ENCODE data around the gene TIRAP.

The TIRAP gene

GRCh38 chr11:126254819-126255218 lies 28.1 kb upstream of the TIRAP start:
- TF ChIP-seq TAF1 (IDR thresholded peaks at IDR 0.05; ENCODE audit: borderline replicate concordance, insufficient read depth, low read length) = no peak
- no peak for TF ChIP-seq FOXP2 (optimal IDR thresholded peaks at IDR 0.05; ENCODE audit: borderline replicate concordance, extremely low read depth, extremely low read length, insufficient read depth)
- TF ChIP-seq, protein P1, sequence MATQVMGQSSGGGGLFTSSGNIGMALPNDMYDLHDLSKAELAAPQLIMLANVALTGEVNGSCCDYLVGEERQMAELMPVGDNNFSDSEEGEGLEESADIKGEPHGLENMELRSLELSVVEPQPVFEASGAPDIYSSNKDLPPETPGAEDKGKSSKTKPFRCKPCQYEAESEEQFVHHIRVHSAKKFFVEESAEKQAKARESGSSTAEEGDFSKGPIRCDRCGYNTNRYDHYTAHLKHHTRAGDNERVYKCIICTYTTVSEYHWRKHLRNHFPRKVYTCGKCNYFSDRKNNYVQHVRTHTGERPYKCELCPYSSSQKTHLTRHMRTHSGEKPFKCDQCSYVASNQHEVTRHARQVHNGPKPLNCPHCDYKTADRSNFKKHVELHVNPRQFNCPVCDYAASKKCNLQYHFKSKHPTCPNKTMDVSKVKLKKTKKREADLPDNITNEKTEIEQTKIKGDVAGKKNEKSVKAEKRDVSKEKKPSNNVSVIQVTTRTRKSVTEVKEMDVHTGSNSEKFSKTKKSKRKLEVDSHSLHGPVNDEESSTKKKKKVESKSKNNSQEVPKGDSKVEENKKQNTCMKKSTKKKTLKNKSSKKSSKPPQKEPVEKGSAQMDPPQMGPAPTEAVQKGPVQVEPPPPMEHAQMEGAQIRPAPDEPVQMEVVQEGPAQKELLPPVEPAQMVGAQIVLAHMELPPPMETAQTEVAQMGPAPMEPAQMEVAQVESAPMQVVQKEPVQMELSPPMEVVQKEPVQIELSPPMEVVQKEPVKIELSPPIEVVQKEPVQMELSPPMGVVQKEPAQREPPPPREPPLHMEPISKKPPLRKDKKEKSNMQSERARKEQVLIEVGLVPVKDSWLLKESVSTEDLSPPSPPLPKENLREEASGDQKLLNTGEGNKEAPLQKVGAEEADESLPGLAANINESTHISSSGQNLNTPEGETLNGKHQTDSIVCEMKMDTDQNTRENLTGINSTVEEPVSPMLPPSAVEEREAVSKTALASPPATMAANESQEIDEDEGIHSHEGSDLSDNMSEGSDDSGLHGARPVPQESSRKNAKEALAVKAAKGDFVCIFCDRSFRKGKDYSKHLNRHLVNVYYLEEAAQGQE (IDR thresholded peaks at IDR 0.05; ENCODE audit: insufficient read depth in 1 of 2, low read depth in 2 of 2, low read length in 2 of 2) = no peak
- no peak for TF ChIP-seq SIN3A (IDR thresholded peaks at IDR 0.05; ENCODE audit: borderline replicate concordance, insufficient read depth, low read length)
- TF ChIP-seq POLR2AphosphoS5 (IDR thresholded peaks at IDR 0.05; ENCODE audit: low read depth, low read length) = no peak

GRCh38 chr11:126256216-126256615 lies 26.7 kb upstream of the TIRAP start:
- TF ChIP-seq FOXP2 (optimal IDR thresholded peaks at IDR 0.05; ENCODE audit: borderline replicate concordance, extremely low read depth, extremely low read length, insufficient read depth) = no peak
- no peak for TF ChIP-seq TAF1 (IDR thresholded peaks at IDR 0.05; ENCODE audit: borderline replicate concordance, insufficient read depth, low read length)
- TF ChIP-seq, protein P1 (IDR thresholded peaks at IDR 0.05; ENCODE audit: insufficient read depth in 1 of 2, low read depth in 2 of 2, low read length in 2 of 2) = no peak
- no peak for TF ChIP-seq POLR2AphosphoS5 (IDR thresholded peaks at IDR 0.05; ENCODE audit: low read depth, low read length)
- no peak for TF ChIP-seq SIN3A (IDR thresholded peaks at IDR 0.05; ENCODE audit: borderline replicate concordance, insufficient read depth, low read length)

GRCh38 chr11:126257144-126257543 lies 25.7 kb upstream of the TIRAP start:
- TF ChIP-seq FOXP2 (optimal IDR thresholded peaks at IDR 0.05; ENCODE audit: borderline replicate concordance, extremely low read depth, extremely low read length, insufficient read depth) = no peak
- no peak for TF ChIP-seq POLR2AphosphoS5 (IDR thresholded peaks at IDR 0.05; ENCODE audit: low read depth, low read length)
- no peak for TF ChIP-seq TAF1 (IDR thresholded peaks at IDR 0.05; ENCODE audit: borderline replicate concordance, insufficient read depth, low read length)
- no peak for TF ChIP-seq SIN3A (IDR thresholded peaks at IDR 0.05; ENCODE audit: borderline replicate concordance, insufficient read depth, low read length)
- TF ChIP-seq, protein P1 (IDR thresholded peaks at IDR 0.05; ENCODE audit: insufficient read depth in 1 of 2, low read depth in 2 of 2, low read length in 2 of 2) = no peak

GRCh38 chr11:126257764-126258163 lies 25.1 kb upstream of the TIRAP start:
- TF ChIP-seq, protein P1 (IDR thresholded peaks at IDR 0.05; ENCODE audit: insufficient read depth in 1 of 2, low read depth in 2 of 2, low read length in 2 of 2) = no peak
- TF ChIP-seq POLR2AphosphoS5 (IDR thresholded peaks at IDR 0.05; ENCODE audit: low read depth, low read length) (no peak), SIN3A (IDR thresholded peaks at IDR 0.05; ENCODE audit: borderline replicate concordance, insufficient read depth, low read length) (no peak), FOXP2 (optimal IDR thresholded peaks at IDR 0.05; ENCODE audit: borderline replicate concordance, extremely low read depth, extremely low read length, insufficient read depth) (no peak), TAF1 (IDR thresholded peaks at IDR 0.05; ENCODE audit: borderline replicate concordance, insufficient read depth, low read length) (no peak)

- TF ChIP-seq, protein P1 (IDR thresholded peaks at IDR 0.05; ENCODE audit: insufficient read depth in 1 of 2, low read depth in 2 of 2, low read length in 2 of 2) = no peak
- no peak for TF ChIP-seq SIN3A (IDR thresholded peaks at IDR 0.05; ENCODE audit: borderline replicate concordance, insufficient read depth, low read length)
- no peak for TF ChIP-seq FOXP2 (optimal IDR thresholded peaks at IDR 0.05; ENCODE audit: borderline replicate concordance, extremely low read depth, extremely low read length, insufficient read depth)
- TF ChIP-seq POLR2AphosphoS5 (IDR thresholded peaks at IDR 0.05; ENCODE audit: low read depth, low read length) = no peak
- TF ChIP-seq TAF1 (IDR thresholded peaks at IDR 0.05; ENCODE audit: borderline replicate concordance, insufficient read depth, low read length) = no peak
Observed at GRCh38 chr11:126262216-126262615, 20.7 kb upstream of the TIRAP start.

Measured in PFSK-1 (cell line).